Measurements from ENCODE around the gene REXO2.

The REXO2 gene

DNA sequence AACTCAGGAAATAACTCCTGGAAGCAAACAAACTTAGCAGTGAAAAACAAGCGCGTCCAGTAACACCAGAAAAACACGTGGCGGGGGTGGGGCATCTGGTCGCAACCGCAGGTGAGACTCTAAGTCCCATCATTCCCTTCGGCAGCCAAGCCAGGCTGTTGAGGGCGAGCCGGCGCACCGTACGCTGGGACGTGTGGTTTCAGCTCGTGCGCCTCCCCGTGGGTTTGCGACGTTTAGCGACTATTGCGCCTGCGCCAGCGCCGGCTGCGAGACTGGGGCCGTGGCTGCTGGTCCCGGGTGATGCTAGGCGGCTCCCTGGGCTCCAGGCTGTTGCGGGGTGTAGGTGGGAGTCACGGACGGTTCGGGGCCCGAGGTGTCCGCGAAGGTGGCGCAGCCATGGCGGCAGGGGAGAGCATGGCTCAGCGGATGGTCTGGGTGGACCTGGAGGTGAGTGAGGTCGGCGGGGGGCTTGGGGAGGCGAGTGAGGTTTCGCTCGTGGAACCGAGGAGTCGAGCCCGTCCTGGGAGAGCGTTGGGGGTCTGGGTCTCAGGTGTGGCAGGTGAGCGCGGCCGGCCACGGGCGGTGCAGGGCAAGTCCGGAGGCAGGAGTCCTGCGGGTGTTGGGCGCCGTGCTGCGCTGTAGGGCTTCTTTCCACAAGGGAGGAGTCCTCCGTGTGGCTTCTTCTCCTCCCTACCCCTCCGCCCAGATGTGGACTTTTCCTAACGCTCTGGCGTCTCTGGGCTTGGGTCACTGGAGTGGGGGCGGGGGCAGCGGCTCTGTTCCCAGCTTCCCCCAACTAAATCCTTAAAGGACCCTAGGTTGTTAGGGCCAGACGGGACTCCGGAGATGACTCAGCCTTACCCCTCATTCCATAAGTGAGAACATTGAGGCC, at the start of gene REXO2:
TSS of gene REXO2 (plus strand) at position 239 of the 892 bp plus-strand sequence. CDS start at position 301, 62 bp downstream.
- peak; percentile 39 to 97 (median 92) for DNase-seq

DNA sequence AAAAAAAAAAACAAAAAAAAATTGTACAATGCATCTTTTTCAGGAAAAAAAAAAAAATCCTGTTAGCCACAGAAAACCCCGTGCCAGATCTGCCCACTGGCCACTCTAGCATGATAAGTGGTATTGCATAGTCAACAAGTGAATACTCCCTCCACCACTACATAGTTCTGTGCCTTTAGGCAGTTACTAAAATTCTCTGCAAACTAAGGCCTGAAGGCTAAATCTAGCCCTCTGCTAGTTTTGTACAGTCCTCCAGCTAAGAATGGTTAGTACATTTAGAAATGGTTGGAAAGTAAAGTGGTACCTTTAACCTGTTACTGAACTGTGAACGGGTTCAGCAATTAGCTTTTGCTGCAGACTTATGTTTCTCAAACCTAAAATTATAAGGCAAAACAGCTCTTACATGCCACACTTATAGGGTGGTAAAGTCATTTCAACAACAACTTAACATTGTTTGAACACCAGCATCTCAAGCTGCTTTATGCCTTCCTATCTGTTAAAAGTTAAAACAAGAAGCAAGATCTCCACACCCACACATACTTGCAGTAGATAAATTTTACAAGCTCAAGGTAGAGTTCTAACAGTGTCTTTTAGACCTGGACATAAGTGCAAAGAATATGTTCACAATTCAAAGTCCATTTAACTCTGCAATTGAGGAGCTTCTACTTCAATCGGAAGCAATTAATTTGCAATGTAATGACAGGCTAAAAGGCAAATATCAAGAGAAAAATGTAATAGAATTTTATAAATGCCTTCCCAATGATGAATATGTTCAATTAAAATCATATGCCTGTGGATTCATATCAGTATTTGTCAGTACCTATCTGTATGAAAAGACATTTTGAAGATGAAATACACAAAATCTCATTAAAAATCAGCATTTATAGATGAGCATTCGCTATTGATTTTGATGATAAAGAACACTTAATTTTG, 46.3 kb upstream of the REXO2 start:
- no peak for DNase-seq

DNA sequence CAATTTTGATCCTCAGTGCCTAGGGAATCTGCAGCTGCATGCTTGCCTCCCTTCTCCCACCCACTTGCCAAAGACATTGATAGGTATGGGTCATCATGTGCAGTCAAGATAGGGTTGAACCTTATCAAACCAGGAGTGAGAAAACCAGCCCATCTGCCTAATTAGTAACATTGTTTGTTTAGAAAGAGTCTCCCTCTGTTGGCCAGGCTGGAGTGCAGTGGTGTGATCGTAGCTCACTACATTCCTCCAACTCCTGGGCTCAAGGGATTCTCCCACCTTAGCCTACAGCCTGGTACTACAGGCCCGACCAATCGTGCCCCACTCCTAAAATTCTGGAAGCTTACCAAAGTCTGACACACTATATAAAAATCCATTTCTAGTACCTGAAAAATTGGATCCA, 43.5 kb upstream of the REXO2 start:
- no peak for DNase-seq

DNA sequence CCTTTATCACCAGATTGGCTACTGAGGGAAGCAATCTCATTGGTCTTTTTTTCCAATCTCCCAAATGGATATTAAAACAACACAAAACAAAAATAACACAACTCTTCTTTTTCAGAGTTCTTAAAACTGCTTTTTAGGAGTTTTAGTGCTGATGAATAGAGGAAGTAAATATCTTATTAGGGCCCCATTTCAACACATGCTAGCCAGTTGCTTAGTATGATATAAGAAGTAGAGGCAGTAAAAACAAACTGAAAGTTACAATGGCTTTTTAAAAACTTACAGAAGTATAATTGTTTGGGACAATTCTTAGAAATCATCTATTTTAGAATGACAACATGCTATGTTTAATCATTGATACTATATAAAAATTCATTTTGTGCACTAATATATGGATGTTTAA, 42.4 kb upstream of the REXO2 start:
- DNase-seq: no peak

DNA sequence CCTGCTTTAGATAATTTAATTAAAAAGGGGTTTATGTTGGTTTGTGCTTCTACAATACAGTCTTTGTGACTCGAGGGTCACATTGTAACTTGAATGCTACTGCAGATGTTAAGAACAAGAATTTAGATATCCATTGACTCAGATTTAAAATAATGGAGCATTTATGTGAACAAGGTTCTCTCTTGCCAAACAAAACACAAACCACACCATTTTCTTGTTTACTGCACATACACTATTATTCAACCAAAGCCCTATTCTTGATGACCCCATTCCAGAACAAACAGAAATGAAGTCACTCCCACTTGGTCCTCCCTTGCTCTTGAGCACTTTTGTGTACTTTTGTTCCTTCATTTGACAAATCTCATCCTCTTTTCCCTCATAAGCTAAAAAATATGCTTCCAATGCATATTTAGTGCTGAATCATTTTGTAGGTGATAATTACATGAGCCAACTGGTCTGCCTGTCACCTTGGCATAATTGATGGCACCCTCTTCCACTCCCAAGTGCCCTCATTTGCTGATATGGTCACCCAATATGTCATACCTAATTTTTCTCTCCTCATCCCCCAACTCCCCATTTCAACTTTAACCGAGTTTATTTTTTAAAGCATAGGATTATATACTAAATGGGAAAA, 41.8 kb upstream of the REXO2 start:
- DNase-seq: peak in 1 of 58 donors; percentile 34

DNA sequence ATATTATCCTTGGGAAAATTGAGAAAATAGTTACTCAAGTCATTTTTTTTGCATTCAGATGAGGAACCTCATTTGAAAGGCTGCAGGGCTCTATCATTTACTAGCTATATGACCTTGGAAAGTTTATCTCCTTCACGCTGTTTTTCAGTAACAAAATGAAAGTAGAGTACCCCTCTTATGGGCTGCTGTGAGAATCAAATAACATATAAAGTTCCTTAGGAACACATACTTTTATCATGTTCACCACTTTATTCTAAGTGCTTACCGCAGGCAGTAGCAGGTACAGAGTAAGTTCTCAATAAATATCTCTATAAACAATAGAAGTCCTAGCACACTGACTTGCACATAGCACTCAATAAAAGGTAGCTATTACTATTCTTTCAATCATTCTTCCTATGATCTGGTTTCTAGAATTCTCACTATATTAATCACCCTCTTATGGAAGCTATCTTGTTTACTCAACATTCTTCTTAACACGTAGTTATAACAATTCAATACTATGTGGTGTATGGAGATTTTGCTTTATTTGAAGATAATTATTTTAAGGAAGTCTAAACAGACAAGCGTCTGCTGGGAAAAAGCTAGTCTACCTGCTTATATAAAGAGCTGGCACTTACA, 40.9 kb upstream of the REXO2 start:
- no peak for DNase-seq

DNA sequence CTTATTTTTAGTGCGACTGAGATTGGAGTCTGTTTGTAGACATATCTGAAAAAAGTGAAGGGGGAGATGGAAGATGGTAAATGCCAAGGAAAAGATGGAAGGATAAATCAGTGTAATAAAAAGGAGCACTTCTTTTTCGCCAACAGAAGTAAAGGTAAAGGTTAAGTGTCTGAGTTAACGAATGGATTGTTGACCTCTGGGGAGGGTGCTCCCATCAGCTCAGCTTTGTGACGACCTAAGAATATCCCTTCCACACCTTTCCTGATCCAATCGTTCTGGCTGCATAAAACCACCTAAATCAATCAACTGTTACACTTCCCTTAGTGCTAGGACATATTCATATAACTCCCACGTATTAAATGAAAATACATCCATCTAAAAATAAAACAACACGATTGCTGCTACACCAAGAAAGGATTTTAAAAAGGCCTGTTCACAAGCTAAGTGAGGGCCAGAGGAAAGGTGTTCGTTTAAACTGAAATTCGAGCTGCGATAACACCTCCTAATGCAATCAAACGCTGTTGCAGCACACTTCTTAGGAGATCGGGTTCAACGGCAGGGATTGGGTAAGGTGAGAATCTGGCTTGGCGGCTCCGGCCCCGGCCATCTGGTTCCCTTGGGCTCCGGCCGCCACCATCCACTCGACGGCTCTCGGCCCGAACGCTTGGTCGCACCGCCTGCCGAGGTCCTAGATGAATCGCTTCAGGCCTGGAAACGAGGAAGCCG, 39.6 kb upstream of the REXO2 start:
- DNase-seq: peak in 9 of 58 donors; percentile 34 to 77 (median 59)

DNA sequence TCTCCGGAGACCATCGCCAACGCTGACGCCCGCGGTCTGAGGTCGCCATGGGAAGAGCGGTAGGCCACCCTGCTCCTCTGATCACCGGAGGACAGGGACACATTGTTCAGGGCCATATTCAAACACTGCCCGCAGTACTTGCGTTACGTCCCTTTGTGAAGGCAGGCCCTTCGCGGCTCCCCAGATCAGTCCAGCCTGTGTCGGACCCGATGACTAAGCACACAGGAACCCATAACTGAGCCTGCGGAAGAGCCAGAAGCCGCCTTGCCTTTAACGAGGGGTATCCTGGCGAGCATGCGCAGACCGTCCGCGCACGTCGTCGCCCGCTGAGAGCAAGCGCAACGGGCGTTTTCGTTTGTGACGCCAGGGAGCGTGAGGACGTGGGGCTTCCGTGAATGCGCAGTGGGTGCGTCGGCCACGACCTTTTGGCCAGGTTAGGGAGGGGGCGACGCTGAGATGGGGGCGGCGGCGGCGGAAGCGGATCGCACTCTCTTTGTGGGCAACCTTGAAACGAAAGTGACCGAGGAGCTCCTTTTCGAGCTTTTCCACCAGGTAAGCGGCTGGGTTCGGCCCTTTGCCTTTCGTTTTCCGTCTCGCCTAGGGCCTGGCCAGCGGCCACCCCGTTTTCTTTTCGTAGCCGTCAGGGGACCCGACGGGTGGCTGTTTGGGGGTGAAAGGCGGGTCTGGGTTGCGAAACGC, 38.9 kb upstream of the REXO2 start, which contains the start of the genes C11orf71 and RBM7:
TSS of gene C11orf71 (minus strand) at position 296 of the 699 bp plus-strand sequence. CDS start at position 116, 180 bp downstream.
TSS of gene RBM7 (plus strand) at position 451 of the 699 bp plus-strand sequence. CDS start at position 457, 6 bp downstream.
- DNase-seq: peak; percentile 65 to 97 (median 92)

DNA sequence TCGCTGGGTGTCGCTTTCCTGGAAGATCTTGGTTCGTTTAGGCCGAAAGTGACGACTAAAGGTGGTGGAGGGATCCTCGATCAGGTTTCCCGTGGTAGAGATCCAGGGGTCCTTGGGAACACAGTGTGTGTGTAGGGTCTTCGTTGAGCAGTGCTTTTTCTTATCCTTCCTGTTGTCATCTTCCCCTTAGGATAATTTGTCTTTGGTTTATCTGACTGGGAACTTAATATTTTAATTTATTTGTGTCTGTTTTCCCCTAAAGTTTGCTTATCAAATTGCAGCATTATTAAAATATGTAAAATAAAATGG, 38.4 kb upstream of the REXO2 start:
- DNase-seq: no peak

DNA sequence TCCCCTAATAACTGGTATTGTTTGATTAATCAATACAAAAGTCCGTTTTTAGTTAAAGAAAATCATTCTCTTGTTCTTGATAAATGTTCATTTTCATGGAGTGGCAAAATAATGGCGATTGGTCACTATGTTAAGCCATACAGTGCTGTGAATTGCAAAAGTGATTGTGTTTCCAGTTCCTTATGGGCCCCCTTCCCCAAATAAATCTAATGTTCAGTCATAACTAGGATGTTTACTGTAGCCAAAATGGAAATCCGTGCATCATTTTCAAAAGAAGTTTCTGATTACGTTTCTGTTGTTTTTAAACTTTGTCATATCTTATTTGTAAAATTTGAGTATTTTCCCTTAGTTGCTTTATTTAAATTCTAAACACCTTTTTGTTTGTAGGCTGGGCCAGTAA, 38.0 kb upstream of the REXO2 start:
- DNase-seq: no peak

DNA sequence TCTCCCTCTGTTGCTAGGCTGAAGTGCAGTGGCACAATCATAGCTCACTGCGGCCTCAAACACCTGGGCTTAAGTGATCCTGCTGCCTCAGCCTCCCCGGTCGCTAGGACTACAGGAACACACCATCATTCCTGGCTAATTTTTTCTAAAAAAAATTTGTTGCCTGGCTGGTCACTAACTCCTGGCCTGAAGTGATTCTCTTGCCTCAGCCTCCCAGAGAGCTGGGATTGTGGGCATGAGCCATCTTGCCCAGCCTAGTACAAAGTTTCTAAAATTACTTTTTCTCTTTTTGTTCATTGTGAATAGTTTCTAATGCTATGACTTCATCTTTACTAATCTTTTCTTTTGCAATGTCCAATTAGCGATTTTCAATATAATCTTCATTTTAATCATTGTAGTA, 26.3 kb upstream of the REXO2 start:
- no peak for DNase-seq

DNA sequence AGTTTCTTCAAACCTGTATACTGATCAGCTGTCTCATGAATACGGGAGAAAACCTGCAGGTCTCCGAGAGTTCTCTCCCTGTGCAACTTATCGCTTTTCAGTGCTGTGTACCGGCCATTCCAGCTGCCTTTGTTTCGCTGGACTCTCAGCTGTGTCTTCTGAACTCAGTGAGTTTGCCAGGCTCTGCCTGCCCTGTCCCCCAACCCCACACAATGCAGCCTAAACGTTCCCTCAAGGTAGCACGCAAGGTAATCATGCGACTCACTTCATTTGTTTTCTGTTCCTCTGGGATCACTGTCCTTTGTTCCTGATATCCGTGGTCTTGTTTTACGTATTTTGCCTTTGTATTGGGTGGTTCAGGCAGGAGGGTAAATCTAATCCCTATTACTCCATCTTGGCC, 25.3 kb upstream of the REXO2 start:
- no peak for DNase-seq

DNA sequence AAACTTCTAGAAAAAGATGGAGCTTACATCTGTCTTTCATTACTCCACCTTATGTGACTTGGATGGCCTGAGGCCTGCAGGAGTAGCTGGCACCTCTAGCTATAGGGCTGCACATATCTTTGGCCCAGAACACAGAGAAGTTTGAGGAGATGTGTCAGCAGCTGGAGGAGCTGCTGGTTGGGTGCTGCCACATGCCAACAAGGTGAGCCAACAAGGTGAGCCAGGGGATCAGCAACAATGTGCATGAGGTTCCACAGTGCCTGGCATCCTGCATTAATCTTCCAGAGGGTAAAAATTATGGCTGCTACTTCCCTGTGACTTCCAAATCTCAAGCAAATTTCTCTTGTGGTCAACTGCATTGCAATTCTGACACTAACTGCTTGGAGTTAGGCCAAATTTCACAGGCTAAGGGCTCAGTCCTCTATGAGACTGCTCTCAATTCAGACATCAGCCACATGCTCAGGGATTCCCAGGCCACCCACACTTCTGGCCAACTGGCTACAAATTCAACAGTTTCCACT, 22.8 kb upstream of the REXO2 start:
- no peak for DNase-seq

DNA sequence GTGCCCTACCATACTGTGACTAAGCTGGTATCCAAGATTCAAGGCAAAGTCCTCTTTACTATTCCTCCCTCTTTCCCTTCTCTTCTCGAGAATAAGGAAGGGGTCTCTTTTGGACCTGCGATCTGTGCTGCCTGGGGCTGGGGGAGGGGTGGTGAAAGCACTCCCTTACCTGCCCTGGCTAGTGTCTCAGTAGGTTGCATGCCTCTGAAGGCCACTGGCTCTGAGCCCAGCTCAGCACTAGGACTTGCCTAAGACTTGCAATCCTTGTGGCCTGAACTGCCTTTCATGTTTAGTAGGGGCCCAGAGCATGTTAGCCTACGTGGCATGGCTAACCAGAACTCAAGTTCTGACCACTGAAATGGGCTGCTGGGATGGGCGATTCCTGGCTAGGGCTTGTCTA, 13.0 kb upstream of the REXO2 start:
- no peak for DNase-seq

DNA sequence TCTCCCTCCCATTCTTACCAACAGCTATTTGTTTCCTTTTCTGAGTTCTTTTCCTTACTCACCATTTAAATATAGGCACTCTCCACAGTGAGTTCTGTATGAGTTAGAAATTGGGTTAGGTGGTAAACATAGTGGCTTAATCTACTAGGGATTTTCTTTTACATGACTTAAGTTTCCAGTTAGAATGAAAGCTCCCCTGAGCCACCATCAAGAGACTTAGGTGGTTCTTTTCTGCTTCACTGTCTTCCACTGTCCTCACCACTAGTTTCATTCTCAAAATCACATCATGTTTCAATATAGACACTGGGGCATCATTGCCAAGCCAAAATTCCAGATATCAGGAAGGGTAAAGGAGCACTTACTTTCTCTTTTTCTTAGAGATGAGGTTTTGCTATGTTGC, 9.0 kb upstream of the REXO2 start:
- no peak for DNase-seq

DNA sequence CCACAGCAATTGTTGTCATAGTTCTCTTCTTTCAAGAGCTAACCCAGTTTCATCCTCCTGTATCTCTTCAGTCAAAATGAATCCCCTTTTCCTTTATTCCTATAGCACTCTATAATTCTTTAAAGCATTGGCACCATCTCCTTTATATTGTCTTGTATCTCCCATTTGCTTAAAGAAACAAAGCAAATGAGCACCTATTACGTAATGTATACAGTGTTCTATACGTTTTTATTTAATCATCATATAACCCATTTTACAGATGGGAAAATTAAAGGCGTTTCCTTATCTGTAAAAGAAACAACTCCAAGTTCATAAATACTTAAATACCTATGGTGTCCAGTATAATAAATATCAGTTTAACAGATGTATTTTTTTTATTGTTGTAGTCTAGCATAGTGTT, 6.4 kb upstream of the REXO2 start:
- DNase-seq: no peak

DNA sequence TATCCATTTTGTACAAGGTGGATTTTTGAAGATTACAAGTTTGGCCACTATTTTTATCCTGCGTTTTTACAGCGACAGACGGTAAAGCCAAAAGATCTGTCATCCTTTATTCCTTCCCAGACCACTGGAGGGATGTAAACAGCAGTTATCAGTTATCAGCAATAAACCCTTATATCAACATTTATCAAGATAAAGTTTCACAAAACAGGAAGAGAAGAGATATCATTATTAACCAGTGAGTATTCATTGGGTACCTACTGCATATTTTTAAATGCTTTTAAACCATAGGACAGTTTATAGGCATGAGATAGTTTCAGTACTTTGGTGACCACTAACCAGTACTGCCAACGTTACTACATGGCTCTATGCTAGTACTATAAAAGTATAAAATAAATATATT, 5.9 kb upstream of the REXO2 start:
- DNase-seq: no peak

DNA sequence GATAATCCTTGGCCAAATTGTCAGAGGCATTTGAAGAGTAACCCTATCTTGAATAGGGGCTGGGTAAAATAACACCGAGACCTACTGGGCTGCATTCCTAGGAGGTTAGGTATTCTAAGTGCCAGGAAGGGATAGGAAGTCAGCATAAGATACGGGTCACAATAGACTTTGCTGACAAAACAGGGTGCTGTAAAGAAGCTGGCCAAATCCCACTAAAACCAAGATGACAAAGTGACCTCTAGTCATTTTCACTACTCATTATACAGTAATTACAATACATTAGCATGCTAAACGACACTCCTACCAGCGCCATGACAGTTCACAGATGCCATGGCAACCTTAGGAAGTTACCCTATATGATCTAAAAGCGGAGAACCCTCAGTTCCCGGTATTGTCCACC, 964 bp upstream of the REXO2 start:
- DNase-seq: no peak

DNA sequence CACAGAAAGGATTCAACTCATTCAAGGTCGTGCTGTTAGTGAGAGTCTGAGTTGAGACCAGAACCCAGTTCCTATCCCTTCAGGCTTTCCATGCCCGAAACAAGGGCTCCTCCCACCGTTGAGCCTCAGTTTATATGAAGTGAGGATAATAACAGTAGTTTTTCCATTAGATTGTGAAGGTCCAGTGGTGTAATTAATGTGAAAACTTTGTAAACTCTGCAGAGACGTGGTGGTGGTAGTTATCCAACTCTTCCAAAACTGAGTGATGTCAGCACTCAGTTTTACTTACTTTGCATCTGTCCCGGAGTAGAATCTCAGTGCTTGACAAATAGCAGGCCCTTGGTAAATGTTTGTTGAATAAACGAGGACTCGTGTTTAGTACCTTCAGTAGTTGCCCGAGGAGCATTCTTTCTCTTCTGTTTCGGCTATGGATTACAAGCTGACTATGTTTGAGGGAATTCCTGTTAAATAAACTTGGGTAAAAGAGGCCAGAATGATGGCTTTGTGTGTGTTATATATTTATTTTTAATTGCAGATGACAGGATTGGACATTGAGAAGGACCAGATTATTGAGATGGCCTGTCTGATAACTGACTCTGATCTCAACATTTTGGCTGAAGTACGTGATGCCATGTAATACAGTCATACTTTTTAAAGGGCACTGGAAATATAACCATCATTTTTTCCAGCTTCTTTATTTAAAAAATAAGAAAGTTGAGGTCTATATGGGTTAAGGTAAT, 1.0 kb downstream of the REXO2 start:
- peak in 13 of 58 donors; percentile 4 to 63 (median 32) for DNase-seq

Measured in anterior cingulate cortex (tissue), 58 donors.